Fibroblast of the conjunctiva (primary cell): ENCODE data around the gene CREB3L2.
"Not testable (repeated sequence)": the region's sequence is repeated elsewhere in the genome, so short reads cannot be mapped to it uniquely, and the experiment has no call there.

Experiments used
- DNase-seq: peaks from one replicate; pipeline ENCODE4 v3.0.0-alpha.2; 2010; ENCODE audit warnings: low read depth

Gene CREB3L2

GRCh38 chr7:137836541-137836940 is 165.3 kb downstream of the CREB3L2 start:
- no peak for DNase-seq

GRCh38 chr7:137836113-137836509 is 165.8 kb downstream of the CREB3L2 start:
- DNase-seq = no peak

GRCh38 chr7:137835486-137836112 is 166.3 kb downstream of the CREB3L2 start:
- DNase-seq = no peak

DNA sequence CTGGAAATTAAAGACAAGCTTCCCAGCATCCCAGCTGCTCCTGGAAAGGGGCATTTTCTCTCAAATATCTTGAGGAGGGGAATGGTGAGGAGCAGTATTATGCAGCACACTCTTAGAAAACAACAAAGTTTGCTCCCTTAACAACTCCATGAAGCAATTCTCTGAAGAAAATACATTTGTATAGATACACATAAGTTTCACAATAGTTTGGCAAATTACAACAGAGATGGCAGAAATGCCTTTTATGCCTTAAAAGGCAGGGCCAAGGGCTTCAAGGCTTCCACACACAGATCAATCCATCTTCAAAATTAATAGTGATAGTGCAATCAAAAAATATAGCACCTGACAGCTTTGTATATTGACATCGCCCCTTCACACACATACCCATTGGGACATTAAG is 167.3 kb downstream of the CREB3L2 start:
- DNase-seq = no peak

DNA sequence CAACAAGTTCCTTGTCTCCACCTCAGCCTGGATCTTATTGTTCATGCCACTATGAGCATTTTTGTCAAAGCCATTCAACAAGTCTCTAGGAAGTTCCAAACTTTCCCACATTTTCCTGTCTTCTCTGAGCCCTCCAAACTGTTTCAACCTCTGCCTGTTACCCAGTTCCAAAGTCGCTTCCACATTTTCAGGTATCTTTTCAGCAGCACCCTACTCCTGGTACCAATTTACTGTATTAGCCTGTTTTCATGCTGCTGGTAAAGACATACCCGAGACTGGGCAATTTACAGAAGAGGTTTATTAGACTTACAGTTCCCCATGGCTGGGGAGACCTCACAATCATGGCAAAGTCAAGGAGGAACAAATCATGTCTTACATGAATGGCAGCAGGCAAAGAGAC is 168.9 kb downstream of the CREB3L2 start:
- DNase-seq = not testable (repeated sequence)

DNA sequence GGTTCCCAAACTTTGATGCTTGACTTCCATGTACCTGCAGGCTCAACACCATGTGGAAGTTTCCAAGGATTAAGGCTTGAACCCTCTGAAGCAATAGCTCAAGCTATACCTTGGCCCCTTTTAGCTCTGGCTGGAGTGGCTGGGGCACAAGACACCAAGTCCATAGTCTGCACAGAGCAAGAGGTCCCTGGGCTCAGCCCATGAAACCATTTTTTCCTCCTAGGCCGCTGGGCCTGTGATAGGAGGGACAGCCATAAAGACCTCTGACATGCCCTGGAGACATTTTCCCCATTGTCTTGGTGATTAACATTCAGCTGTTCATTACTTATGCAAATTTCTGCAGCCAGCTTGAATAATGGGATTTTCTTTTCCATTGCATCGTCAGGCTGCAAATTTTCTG is 169.5 kb downstream of the CREB3L2 start:
- DNase-seq = no peak

DNA sequence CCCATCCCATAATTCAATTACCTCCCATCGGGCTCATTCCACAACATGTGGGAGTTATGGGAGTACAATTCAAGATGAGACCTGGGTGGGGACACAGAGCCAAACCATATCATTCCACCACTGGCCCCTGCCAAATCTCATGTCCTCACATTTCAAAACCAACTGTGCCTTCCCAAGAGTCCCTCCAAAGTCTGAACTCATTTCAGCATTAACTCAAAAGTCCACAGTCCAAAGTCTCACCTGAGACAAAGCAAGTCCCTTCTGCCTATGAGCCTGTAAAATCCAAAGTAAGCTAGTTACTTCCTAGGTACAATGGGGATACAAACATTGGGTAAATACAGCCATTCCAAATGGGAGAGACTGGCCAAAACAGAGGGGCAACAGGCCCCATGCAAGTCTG is 170.3 kb downstream of the CREB3L2 start:
- DNase-seq = not testable (repeated sequence)

- DNase-seq = no peak
These were observed 172.4 kb downstream of the CREB3L2 start for GRCh38 chr7:137829337-137829992.

DNA sequence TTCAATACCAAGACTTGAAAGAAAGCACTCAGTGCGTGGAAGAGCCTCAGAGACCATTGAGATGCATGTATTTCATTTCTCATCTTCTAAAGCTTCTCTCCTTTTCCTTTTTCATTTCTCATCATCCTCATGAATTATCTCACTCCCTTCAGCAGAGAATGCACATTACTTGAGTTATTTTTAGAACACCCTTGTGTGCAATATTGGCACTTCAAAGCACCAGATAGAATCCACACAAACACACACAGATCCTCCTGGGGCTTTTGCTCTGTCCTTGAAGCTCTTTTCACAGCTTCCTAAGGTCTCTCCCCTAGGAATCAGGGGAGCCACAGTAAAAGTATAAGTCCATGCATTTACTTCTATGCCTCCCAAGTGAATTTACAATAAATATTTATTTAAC is 173.4 kb downstream of the CREB3L2 start:
- DNase-seq = no peak

DNA sequence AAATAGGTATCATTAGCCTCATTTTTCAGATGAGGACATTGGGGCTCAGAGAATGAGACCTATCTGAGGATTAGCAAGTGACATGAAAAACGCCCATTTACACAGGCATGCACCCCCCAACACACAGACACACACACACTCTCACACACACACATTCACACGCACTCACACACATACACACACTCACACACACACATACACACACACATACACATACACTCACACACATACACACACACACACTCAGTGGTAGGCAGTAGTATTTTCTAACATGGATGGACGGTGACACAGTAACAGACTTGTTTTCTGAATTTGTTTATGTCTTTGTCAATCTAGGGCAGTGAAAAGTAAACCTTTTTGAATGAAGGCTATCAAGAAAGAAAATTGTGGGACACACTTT is 176.4 kb downstream of the CREB3L2 start:
- no peak for DNase-seq
